ENCODE data around the gene COX7B2.

GRCh38 chr4:46870411-46870810 is 38.6 kb downstream of the COX7B2 start:
- no peak for TF ChIP-seq POLR2A (IDR thresholded peaks at IDR 0.05; ENCODE audit: low read depth, low read length)
- TF ChIP-seq TAF1 (IDR thresholded peaks at IDR 0.05; ENCODE audit: borderline replicate concordance, low read depth, low read length) = no peak
- TF ChIP-seq POLR2AphosphoS5 (IDR thresholded peaks at IDR 0.05; ENCODE audit: low read depth, low read length) = no peak
